GM19239 (cell line): Measurements from ENCODE around the gene LRWD1.
"Not testable (repeated sequence)": the region's sequence is repeated elsewhere in the genome, so short reads cannot be mapped to it uniquely, and the experiment has no call there.

Experiments
- DNase-seq: peaks from one replicate; pipeline ENCODE4 v3.0.0; 2011; ENCODE audit warnings: low spot score; ENCODE audit not compliant: insufficient read length
- FAIRE-seq: peaks from 2 replicates; lab custom pipeline; 2011; peaks lifted over from hg19 to GRCh38; lab: Jason Lieb, UNC

Gene LRWD1

DNA sequence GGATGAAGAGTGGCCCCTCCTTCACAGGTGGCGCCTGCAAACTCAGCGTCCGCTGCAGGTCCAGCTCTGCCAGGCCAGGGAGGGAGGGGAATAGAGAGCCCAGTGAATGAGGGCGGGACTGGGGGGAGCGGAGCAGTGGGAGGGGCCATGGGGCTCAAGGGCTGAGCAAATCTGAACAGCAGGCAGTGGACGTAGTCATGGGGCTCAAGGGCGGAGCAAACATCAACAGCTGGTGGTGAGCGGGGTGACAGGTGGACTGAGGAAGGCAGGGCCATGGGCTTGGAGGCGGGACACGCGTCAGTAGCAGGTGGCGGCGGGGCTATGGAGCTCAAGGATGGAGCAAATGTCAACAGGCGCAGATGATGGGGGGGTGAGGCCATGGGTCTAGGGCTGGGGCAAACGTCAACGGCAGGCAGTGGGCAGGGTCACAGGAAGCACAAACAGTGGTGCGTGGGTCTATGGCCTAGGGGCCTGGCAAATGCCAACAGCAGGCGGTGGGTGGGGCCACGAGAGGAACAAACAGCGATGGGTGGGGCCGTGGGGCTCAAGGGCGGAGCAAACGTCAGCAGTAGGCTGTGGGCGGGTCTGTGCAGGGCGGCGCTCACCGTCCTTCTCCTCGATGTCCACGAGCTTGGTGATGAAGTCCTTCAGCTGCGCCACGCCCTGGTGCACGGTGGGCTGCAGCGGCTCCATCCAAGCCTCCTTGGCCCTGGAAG, 28.6 kb downstream of the LRWD1 start:
- not testable (repeated sequence) for FAIRE-seq, DNase-seq

DNA sequence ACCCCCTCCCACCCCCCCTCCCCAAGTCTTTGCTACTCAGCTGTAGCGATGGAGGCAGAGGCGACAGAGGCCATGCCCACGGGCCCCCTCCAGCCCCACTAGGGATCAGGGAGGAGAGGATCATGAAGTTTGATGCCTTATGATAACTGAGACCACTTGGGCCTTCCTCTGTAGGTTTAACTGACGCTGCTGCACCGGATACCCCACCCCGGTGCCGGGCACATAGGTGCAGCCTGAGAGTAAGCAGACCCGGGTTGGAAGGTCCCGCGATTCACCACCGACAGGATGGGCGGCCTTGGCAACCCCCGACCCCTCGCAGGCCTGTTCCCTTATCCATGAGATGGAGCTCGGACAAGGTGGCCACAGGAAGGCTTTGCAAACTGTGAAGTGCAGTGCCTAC, 29.2 kb downstream of the LRWD1 start:
- FAIRE-seq = not testable (repeated sequence)

DNA sequence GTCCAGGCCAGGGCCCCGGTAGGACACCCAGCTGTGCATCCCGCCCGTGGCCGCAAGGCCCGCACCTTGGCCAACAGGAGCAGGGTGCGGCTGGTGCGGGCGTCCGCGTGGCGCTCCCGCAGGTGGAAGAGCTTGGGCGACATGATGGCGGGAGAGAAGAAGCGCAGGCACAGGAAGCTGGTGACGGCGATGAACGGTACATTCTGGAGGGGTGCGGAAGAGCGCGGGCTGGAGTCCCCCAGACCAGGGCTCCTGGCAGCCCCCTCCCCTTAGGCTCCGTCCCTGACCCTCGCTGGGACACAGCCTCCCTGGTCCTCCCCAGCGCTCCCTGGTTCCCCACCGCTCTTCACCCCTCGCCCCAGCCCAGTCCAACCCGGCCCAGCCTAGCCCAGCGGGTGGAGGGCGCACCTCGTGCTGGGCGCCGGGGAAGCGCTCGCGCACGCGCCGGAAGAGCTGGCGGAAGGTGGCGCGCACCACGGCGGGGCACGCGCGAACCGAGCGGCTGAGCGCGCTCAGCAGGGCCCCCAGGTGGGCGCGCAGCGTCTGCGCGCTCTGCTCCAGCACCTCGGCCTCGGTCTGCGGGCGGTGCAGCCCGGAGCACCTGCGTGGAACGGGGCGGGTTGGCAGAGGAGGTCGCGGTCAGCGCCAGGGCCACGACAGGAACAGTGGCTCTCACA, 29.8 kb downstream of the LRWD1 start:
- not testable (repeated sequence) for FAIRE-seq, DNase-seq

More for the DNA sequence above, 29.2 kb downstream of the LRWD1 start:
- DNase-seq = not testable (repeated sequence)

GRCh38 chr7:102496861-102497260, 32.1 kb downstream of the LRWD1 start:
- FAIRE-seq, DNase-seq: not testable (repeated sequence)

DNA sequence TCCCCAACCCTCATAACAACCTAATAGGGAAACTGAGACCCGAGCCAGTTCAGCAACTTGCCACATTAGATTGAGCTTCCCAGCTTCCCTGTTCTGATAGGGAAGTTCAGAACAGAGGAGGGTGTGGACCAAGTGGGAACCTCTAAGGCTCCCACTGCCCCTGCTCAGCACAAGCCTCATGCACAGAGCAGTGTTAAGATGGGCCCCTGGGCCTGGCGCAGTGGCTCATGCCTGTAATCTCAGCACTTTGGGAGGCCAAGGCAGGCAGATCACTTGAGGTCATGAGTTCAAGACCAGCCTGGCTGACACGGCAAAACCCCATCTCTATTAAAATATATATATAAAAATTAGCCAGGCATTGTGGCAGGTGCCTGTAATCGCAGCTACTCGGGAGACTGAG, 32.5 kb downstream of the LRWD1 start:
- not testable (repeated sequence) for FAIRE-seq, DNase-seq

DNA sequence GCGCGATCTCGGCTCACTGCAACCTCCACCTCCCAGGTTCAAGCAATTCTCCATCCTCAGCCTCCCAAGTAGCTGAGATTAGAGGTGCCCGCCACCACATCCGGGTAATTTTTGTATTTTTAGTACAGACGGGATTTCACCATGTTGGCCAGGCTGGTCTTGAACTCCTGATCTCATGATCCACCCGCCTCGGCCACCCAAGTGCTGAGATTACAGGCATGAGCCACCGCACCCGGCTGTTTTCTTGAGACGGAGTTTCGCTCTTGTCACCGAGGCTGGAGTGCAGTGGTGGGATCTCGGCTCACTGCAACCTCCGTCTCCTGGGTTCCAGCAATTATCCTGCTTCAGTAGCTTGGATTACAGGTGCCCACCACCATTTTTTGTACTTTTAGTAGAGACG, 33.5 kb downstream of the LRWD1 start:
- not testable (repeated sequence) for FAIRE-seq, DNase-seq

DNA sequence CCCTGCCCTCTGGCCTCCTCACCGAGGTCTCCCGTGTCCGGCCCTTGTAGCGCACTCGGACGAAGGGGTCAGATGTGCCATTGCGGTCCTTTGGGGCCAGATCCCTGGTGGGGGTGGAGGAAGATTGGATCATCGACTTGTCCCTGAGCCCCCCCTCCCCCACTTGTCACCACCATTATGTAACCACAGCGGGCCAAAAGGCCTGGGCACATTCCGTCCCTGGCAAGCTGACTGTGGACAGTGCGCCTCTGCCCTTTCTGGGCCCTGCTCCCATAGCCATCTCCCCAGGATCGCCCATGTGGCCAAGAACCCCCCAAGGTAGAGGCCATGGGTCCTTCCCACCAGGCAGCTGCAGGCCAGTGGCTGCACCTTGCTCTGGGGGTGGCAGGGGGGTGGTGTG, 38.4 kb downstream of the LRWD1 start:
- not testable (repeated sequence) for FAIRE-seq, DNase-seq

DNA sequence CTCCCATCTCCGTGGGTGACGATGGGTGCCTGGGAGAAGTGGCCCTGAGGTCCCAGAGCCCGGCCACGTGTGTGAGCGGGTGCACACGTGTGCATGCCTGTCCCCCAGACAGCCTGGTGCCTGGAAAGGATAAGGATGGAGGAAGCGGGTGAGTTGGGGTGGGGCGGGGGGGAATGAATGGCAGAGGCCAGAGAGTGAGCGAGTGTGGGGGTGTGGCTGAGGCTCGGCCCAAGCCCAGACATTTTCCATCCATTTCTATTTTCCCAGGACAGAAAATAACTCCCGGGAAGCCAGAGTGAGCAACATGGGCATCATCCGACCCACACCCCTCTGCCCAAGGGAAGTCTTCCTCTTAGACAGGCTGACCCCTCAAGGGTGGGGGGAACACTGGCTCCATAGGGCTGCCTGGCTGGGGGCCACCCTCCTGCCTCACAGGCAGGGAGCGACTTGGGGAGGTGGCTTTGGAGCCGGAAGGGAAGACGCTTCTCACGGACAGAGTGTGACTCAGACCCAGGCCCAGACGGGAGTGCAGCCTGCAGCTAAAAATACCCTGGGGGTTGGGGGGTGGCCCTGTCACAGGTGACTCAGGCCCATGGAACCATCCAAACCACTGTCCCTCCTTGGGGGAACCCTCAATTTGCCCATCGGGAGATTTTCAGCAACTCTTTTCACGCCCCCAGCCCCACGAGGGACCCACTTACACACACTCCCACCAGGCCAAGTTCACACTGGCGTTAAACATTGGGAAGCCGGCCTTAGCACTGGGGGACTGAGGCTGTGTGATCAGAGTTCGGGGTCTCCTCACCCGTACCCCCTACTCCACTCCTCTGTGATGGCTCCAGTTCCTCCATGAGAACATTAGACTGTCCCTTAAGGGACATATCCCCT, 40.8 kb downstream of the LRWD1 start:
- not testable (repeated sequence) for DNase-seq, FAIRE-seq

- FAIRE-seq, DNase-seq: not testable (repeated sequence)
These were observed 42.8 kb downstream of the LRWD1 start for GRCh38 chr7:102507410-102508088.

- not testable (repeated sequence) for DNase-seq, FAIRE-seq
These were observed 45.8 kb downstream of the LRWD1 start for GRCh38 chr7:102510575-102510974.

- peak; percentile 93 for FAIRE-seq
These were observed 47.2 kb downstream of the LRWD1 start for GRCh38 chr7:102511860-102512522.

DNA sequence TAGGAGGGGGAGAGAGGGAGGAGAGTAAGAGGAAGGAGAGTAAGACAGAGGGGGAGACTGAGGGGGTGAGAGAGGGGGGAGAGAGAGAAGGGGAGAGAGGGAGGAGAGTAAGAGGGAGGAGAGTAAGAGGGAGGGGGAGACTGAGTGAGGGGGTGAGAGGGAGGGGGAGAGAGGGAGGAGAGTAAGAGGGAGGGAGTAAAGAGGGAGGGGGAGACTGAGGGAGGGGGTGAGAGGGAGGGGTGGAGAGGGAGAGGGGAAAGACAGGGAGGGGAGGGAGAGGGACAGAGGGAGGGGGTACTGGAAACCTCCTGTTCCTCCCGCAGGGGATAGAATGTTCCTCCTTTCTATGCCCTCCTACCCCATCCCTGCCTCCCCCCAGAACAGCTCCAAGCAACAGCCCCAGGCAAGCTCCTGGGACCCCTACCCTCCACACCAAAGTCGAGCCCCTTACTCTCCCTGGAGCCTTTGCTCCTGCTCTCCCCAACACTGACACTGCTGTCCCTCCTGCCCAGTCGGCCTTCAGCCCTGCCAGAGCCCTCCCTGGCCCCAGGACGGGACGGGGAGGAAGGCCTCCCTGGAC, 47.9 kb downstream of the LRWD1 start:
- FAIRE-seq, DNase-seq: not testable (repeated sequence)

More at GRCh38 chr7:102511860-102512522, 47.2 kb downstream of the LRWD1 start:
- not testable (repeated sequence) for DNase-seq

- DNase-seq = not testable (repeated sequence)
- FAIRE-seq = peak; percentile 100
These were observed 50.3 kb downstream of the LRWD1 start for GRCh38 chr7:102514881-102515721.

- not testable (repeated sequence) for FAIRE-seq, DNase-seq
These were observed 51.1 kb downstream of the LRWD1 start for GRCh38 chr7:102515889-102516288.

- not testable (repeated sequence) for DNase-seq
- peak; percentile 74 for FAIRE-seq
These were observed 52.2 kb downstream of the LRWD1 start for GRCh38 chr7:102516951-102517350.

DNA sequence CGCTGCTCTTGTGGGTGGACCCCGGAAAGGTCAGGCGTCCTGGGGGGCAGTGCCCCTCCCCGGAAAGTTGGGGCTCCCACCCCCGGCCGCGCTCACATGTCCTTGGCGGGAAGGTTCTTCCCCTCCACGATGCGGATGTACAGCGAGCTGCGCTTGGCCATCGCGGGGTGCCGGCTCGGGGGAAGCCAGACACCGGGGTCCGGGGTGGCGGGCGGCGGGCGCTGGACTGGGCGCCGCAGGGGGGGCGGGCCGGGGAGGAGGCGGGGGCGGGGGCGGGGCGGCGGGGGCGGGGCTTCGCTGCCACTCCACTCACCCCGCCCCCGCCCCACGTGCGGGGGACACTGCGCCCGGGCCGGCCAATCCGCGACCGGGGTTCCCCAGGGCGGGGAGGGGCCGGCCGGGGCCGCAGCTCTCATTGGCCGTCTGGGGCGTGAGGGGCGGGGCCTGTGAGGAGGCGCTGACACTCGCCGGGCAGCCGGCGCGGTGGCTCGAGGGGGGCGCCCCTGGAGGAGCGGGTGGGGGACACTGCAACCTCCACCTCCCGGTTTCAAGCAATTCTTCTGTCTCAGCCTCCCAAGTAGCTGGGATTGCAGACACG, 52.9 kb downstream of the LRWD1 start, which contains the start of gene RASA4B:
RASA4B (minus strand) TSS at position 228 of the 598 bp plus-strand sequence; CDS start at position 161, 67 bp downstream.
- FAIRE-seq = peak; percentile 48
- not testable (repeated sequence) for DNase-seq

DNA sequence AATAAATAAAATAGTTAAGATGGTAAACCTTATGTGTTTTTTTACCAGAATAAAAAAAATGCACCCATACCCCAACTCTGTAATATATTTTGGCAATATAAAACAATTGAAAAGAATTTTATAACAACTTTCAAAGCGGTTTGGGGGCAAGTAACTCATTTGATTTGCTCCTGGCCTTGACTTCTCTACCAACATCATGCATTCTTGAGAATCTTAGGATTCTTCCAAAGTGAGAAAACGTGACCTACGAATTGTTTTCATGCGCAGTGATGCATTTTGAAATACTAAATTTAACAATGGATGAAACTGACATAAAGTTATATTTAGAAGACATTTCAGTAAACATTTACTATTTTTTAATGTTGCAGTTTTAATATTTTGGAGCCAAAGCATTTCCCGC, 56.0 kb downstream of the LRWD1 start:
- FAIRE-seq, DNase-seq: not testable (repeated sequence)
